Keratinocyte (primary cell): ENCODE data around the gene DDR2. TPM values are rescaled to one million over a fixed set of nuclear protein-coding genes. Genes with fewer than 3 reads are reported as not detected.

Experiments
- DNase-seq: peaks from one replicate; pipeline ENCODE4 v3.0.0-alpha.2; 2011; ENCODE audit warnings: low read depth, missing footprints, low spot score
- FAIRE-seq: peaks from 2 replicates; lab custom pipeline; 2011; peaks lifted over from hg19 to GRCh38; lab: Jason Lieb, UNC
- H2AFZ ChIP-seq: 2 replicates; pipeline ENCODE4 v1.6.0; 2012; ENCODE audit warnings: low read length, control low read depth, inconsistent platforms; ENCODE audit not compliant: control insufficient read depth
- H3K27ac ChIP-seq: 2 replicates; pipeline ENCODE4 v1.5.1; 2011; ENCODE audit warnings: low read length; ENCODE audit not compliant: control insufficient read depth, insufficient read depth
- H3K27me3 ChIP-seq: 3 replicates; pipeline ENCODE4 v1.6.0; 2011; ENCODE audit warnings: low read length; ENCODE audit not compliant: control insufficient read depth, insufficient read depth; ENCODE audit errors: extremely low read depth
- H3K36me3 ChIP-seq, 2 experiments: 2 replicates in 1 of 2; 3 replicates in 1 of 2; pipeline ENCODE4 v1.5.1; 2011; ENCODE audit warnings: low read length in 2 of 2, mild to moderate bottlenecking in 1 of 2; ENCODE audit not compliant: control insufficient read depth in 2 of 2, insufficient read depth in 2 of 2; ENCODE audit errors: extremely low read depth in 1 of 2
- H3K4me1 ChIP-seq: 3 replicates; pipeline ENCODE4 v1.5.1; 2011; ENCODE audit warnings: low read length; ENCODE audit not compliant: control insufficient read depth, insufficient read depth; ENCODE audit errors: extremely low read depth
- H3K4me2 ChIP-seq: 3 replicates; pipeline ENCODE4 v1.6.0; 2011; ENCODE audit warnings: low read depth, low read length; ENCODE audit not compliant: control insufficient read depth, insufficient read depth; ENCODE audit errors: extremely low read depth
- H3K4me3 ChIP-seq, 3 experiments: fragments of 200-600 bp in 1 of 3; sonication (generic) in 1 of 3; 2 replicates in 2 of 3; 3 replicates in 1 of 3; pipeline ENCODE4 v1.5.1; 2011 to 2016; ENCODE audit warnings: low read length in 3 of 3, mild to moderate bottlenecking in 3 of 3, control low read depth in 2 of 3, inconsistent platforms in 1 of 3, low read depth in 1 of 3, mixed read lengths in 1 of 3, mixed run types in 1 of 3, moderate library complexity in 1 of 3; ENCODE audit not compliant: control insufficient read depth in 2 of 3, insufficient read depth in 2 of 3; ENCODE audit errors: extremely low read depth in 1 of 3
- H3K79me2 ChIP-seq: 2 replicates; pipeline ENCODE4 v1.6.0; 2012; ENCODE audit warnings: low read length; ENCODE audit not compliant: control insufficient read depth, insufficient read depth
- H3K9ac ChIP-seq: 3 replicates; pipeline ENCODE4 v1.6.0; 2011; ENCODE audit warnings: low read length; ENCODE audit not compliant: control insufficient read depth, insufficient read depth; ENCODE audit errors: extremely low read depth
- H3K9me1 ChIP-seq: 3 replicates; pipeline ENCODE4 v1.6.0; 2011; ENCODE audit warnings: low read length; ENCODE audit not compliant: control insufficient read depth, insufficient read depth; ENCODE audit errors: extremely low read depth
- H3K9me3 ChIP-seq: 2 replicates; pipeline ENCODE4 v1.5.1; 2012; ENCODE audit warnings: low read depth, low read length; ENCODE audit not compliant: control insufficient read depth
- H4K20me1 ChIP-seq: 3 replicates; pipeline ENCODE4 v1.6.0; 2011; ENCODE audit warnings: low read length; ENCODE audit not compliant: control insufficient read depth, insufficient read depth; ENCODE audit errors: extremely low read depth
- CTCF ChIP-seq, 3 experiments: IDR thresholded peaks in 1 of 3; conservative IDR thresholded peaks in 1 of 3; optimal IDR thresholded peaks in 1 of 3; 2 replicates in 2 of 3; 3 replicates in 1 of 3; pipeline versions ENCODE3 to v1.5.1; 2011; ENCODE audit warnings: low read length in 3 of 3, mild to moderate bottlenecking in 3 of 3, moderate library complexity in 2 of 3, control low read depth in 1 of 3, inconsistent platforms in 1 of 3; ENCODE audit not compliant: insufficient read depth in 2 of 3; ENCODE audit errors: extremely low read depth in 1 of 3
- EZH2 ChIP-seq: IDR thresholded peaks from one replicate; pipeline ENCODE4 v1.6.1; 2012; ENCODE audit warnings: inconsistent platforms, mild to moderate bottlenecking, low read length, moderate library complexity
- dilution Hi-C: fragments of 300-500 bp; cut with MboI; formaldehyde crosslinking; loops from one replicate; pipeline ENCODE4 v1.7.0; 2020; ENCODE audit warnings: low sequenced_read_pairs; ENCODE audit not compliant: extremely low pct_ligation_motif_present
- polyA plus RNA-seq, 5 experiments: library from polyadenylated mRNA; depleted of rRNA in 3 of 5; stranded (reverse) in 3 of 5; stranded (forward) in 1 of 5; unstranded in 1 of 5; fragments of >200 nt; gene quantifications; 1 replicate in 1 of 5; 2 replicates in 3 of 5; 3 replicates in 1 of 5; pipeline versions ENCODE4 v1.2.1 to v1.2.3, GENCODE V29; 2011 to 2012; ENCODE audit warnings: missing spikeins in 2 of 5, low read depth in 1 of 5, low replicate concordance in 1 of 5

Gene DDR2
- polyA plus RNA-seq, 1 donor (not counting 4 experiments of a cell fraction or from before 2014, with no cell fraction given): 0.39 TPM

- H2AFZ ChIP-seq: no peak overlapping the region
- no peak overlapping the region for H3K9ac ChIP-seq
- no peaks in the 10 kb centered on the region for H3K36me3 ChIP-seq
- no peaks in the 10 kb centered on the region for H3K9me3 ChIP-seq
- dilution Hi-C loops: no loop called here
- TF ChIP-seq CTCF (optimal IDR thresholded peaks at IDR 0.05 in 1 of 3, IDR thresholded peaks at IDR 0.05 in 1 of 3, conservative IDR thresholded peaks at IDR 0.05 in 1 of 3; ENCODE audit: extremely low read depth in 1 of 3, insufficient read depth in 2 of 3, low read length in 3 of 3): no peak
- no peak for TF ChIP-seq EZH2
- no peak overlapping the region for H3K4me3 ChIP-seq
- no peaks in the 10 kb centered on the region for H3K4me1 ChIP-seq
- no peak overlapping the region for H3K27ac ChIP-seq
- FAIRE-seq (no peak), DNase-seq (no peak)
- no peaks in the 10 kb centered on the region for H3K79me2 ChIP-seq
- no peak overlapping the region for H3K4me2 ChIP-seq
- no peaks in the 10 kb centered on the region for H3K9me1 ChIP-seq
- no peaks in the 10 kb centered on the region for H3K27me3 ChIP-seq
- no peaks in the 10 kb centered on the region for H4K20me1 ChIP-seq
These were observed 89.2 kb downstream of the DDR2 start for GRCh38 chr1:162721471-162721870.

GRCh38 chr1:162722036-162722435, 89.8 kb downstream of the DDR2 start:
- no peaks in the 10 kb centered on the region for H3K4me1 ChIP-seq
- FAIRE-seq: no peak
- no peak for DNase-seq
- H2AFZ ChIP-seq: no peak overlapping the region
- H3K27me3 ChIP-seq: no peaks in the 10 kb centered on the region
- H4K20me1 ChIP-seq: no peaks in the 10 kb centered on the region
- H3K36me3 ChIP-seq: no peaks in the 10 kb centered on the region
- H3K9ac ChIP-seq: no peak overlapping the region
- no peaks in the 10 kb centered on the region for H3K79me2 ChIP-seq
- H3K4me3 ChIP-seq: no peak overlapping the region
- H3K4me2 ChIP-seq: no peak overlapping the region
- H3K27ac ChIP-seq: no peak overlapping the region
- H3K9me3 ChIP-seq: no peaks in the 10 kb centered on the region
- TF ChIP-seq CTCF (optimal IDR thresholded peaks at IDR 0.05 in 1 of 3, IDR thresholded peaks at IDR 0.05 in 1 of 3, conservative IDR thresholded peaks at IDR 0.05 in 1 of 3; ENCODE audit: extremely low read depth in 1 of 3, insufficient read depth in 2 of 3, low read length in 3 of 3) (no peak), EZH2 (no peak)
- dilution Hi-C loops: no loop called here
- no peaks in the 10 kb centered on the region for H3K9me1 ChIP-seq
